GM18507 (cell line): Measurements from ENCODE around the gene OR51G1.
"Not testable (repeated sequence)": the region's sequence is repeated elsewhere in the genome, so short reads cannot be mapped to it uniquely, and the experiment has no call there.

Experiments
- DNase-seq: peaks from one replicate; pipeline ENCODE4 v3.0.0; 2011; ENCODE audit warnings: low read depth; ENCODE audit not compliant: insufficient read length; ENCODE audit errors: extremely low spot score
- FAIRE-seq: peaks from 2 replicates; lab custom pipeline; 2011; peaks lifted over from hg19 to GRCh38; lab: Jason Lieb, UNC

Gene OR51G1

GRCh38 chr11:4924239-4924638 is at the start of gene OR51G1:
OR51G1 (minus strand) TSS chr11:4924339; CDS start chr11:4924339, 0 bp downstream.
- no peak for DNase-seq
- FAIRE-seq, result no peak

DNA sequence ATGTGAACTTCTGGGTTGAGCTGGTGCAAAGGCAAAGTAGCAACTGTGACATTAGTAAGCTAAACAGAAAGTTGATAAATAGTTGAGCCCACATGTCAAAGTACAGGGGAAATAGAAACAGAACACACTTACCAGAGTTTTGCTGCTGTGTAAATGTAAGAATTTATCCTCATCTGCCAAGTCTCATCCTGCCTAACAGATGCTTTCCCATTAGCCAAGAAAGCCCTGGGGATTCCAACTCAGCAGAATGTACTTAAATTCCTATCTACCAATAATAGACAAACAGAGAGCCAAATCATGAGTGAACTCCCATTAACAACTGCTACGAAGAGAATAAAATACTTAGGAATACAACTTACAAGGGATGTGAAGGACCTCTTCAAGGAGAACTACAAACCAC is 38.7 kb upstream of the OR51G1 start:
- no peak for FAIRE-seq
- no peak for DNase-seq

DNA sequence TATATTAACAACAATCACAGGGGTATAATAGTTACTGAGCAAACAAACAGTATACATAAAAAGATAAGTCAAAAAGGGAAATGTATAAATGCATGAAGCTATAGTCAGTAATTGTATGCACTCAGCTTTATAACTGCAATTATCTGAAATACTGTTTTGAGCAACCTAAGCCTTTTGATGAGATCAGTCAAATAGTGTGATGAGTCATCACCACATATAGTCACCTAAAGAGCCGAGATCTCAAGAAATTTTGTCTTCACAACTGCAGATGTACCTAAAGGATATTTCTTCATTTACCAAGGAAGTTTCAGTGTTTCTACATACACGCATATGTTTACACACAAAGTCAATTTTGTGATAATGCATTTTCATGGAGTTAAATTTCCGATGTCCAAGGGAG is 36.7 kb upstream of the OR51G1 start:
- no peak for FAIRE-seq
- DNase-seq, result no peak

- DNase-seq (no peak), FAIRE-seq (no peak)
These were observed 33.3 kb upstream of the OR51G1 start for GRCh38 chr11:4957396-4957795.

- not testable (repeated sequence) for FAIRE-seq, DNase-seq
These were observed 31.5 kb upstream of the OR51G1 start, which contains the start of gene OR51A2 for GRCh38 chr11:4955613-4956012. OR51A2 (minus strand) TSS chr11:4955713; CDS start chr11:4955713, 0 bp downstream.

DNA sequence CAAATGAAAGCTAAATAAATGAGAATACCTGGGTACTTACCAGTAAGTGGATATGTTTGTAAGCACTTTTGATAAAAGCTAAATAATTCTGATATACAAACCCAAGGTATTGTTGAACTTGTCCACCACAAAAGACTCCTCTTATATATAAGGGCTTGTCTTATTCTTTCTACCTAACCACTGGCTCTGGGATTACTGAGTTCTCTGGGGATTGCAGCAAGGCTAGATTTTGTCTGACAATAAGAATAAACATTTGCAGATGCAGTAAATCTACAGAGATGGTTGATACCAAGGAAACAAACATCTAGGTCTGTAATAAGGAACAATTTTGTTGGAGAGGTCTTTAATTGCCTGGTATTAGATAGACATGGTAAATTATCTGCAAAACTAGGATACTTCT is 23.4 kb upstream of the OR51G1 start, which contains the start of gene OR51A4:
Gene OR51A4, minus strand, starts transcription at position 101 of the 400 bp plus-strand sequence. CDS start 505 bp downstream, outside the sequence.
- no peak for FAIRE-seq
- DNase-seq, result no peak

- DNase-seq (no peak), FAIRE-seq (no peak)
These were observed 12.6 kb upstream of the OR51G1 start for GRCh38 chr11:4936745-4937144.

DNA sequence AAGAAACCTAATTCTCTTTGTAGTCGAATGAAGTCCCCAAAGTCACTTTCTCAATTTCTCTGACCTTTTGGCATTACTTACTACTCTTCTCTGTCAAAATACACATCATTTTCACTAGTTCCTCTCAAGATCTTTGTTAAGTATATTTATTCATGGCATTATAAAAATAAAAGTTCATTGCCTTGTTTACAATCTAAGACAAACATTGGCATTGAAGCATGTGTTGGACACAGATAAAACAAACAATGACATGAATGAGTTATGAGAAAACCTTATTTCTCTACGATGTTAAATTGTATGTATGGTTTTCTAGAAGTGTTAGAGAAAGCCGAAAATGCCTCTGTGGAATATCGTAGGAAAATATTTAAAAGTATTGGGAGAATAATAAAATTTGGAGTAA is 8.6 kb upstream of the OR51G1 start:
- DNase-seq (no peak), FAIRE-seq (no peak)

DNA sequence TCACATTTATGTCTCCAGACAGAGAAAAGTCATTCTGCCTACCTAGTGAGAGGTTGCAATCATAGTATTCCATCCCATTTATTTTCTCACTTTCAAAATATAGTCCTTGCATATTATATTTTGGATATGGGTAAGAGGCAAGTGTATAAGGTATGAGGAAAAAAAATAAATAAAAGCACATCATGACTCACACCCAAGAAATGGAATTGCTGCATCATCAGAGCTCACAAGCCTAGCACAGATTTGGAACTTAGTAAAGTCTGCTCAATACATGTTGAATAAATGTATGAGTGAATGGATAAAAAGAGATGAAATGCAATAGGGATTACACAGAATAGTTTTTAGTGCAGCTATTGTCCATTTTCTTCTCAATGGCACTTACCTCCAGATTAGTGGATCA is 2.5 kb upstream of the OR51G1 start:
- no peak for DNase-seq
- no peak for FAIRE-seq

DNA sequence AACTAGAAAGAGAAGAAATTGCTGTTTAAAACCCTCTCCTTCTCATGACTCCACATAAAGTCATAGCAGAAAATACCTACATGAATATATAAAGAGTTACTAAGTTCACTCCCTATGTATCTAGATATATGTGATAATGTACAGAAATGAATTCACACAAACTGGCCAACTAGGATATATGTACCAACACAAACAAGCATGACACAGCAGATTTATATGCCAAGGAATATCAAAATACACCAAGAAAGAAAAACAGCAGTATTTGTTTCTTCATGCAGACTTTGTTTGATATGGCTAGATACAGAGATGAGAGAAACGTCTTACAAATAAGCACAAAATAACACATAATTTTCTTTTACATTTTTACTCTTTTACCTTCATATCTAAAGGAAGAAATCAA is 1.8 kb downstream of the OR51G1 start:
- FAIRE-seq, result no peak
- no peak for DNase-seq

- no peak for DNase-seq
- FAIRE-seq, result no peak
These were observed 2.3 kb downstream of the OR51G1 start for GRCh38 chr11:4921796-4922195.

GRCh38 chr11:4919250-4919649 is 4.9 kb downstream of the OR51G1 start, which contains the start of gene OR51G2:
OR51G2 (minus strand) TSS chr11:4919350; CDS start chr11:4915663, 3,687 bp downstream.
- DNase-seq (no peak), FAIRE-seq (no peak)

- no peak for DNase-seq
- FAIRE-seq, result no peak
These were observed 7.6 kb downstream of the OR51G1 start for GRCh38 chr11:4916581-4916980.

DNA sequence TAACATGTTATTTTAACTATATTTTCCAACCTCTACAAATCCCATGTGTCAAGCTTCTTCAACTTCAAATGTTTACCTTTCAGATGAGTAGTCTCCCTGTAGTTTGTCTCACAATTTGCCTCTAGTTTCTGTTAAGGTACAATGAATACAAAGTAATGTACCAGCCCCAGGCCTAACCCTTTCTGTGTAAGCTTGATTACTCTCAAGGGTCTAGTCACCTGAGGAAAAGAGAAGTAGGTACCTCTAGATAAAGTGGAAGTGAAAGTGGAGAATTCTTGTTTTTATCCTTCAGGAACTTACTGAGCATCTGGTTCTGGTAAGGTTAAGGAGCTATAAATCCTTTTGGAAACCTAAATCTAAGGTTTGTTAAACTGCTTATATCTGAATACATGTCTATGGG is 20.7 kb downstream of the OR51G1 start, which contains the start of gene OR51A7:
Gene OR51A7, plus strand, starts transcription at position 300 of the 400 bp plus-strand sequence. CDS start 3,587 bp downstream, outside the sequence.
- FAIRE-seq (no peak), DNase-seq (no peak)

DNA sequence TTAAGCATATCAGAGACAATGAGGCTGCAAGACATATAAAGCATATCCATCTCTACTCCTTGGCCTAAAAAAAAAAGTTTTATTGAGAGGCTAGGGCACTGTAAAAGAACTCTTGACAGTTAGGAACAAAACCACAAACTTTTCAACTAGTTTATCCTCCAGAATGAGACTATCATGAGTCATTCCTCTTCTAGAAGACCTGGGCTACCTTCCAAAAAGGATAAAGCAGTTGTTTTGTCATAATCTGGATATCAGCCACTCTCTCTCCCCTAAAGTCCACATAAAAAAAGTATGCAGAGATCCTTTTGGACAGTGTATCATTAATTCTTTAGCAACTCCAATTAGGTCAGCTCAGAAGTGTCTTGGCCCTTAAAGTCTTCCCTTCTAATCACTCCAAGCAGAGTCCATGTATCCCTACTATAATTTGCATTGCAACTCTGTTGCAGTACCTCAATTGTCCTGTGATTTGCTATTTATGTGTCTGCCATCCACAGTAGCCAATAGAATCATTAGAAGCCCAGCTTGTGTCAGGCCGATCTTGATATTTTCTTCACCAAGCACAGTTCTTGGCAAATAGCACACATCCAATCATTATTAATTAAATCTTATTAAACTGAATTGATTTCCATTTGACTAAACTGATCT is 32.0 kb downstream of the OR51G1 start:
- no peak for DNase-seq
- no peak for FAIRE-seq

DNA sequence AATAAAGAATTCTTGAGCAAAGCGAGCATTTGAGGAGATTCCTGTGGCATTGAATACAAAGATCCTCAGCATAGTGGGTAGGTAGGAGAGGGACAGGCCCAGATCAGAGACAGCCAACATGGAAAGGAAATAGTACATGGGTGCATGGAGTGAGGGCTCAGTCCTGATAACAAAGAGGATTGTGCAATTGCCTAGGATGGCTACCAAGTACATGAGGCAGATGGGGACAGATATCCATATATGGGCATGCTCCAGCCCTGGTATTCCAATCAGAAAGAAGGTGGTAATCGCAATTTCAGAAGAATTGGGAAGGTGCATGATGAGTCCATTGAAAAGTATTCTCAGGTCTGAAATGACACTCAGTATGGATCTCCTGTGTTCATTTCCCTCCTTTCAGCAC is 33.9 kb downstream of the OR51G1 start:
- no peak for DNase-seq
- no peak for FAIRE-seq

DNA sequence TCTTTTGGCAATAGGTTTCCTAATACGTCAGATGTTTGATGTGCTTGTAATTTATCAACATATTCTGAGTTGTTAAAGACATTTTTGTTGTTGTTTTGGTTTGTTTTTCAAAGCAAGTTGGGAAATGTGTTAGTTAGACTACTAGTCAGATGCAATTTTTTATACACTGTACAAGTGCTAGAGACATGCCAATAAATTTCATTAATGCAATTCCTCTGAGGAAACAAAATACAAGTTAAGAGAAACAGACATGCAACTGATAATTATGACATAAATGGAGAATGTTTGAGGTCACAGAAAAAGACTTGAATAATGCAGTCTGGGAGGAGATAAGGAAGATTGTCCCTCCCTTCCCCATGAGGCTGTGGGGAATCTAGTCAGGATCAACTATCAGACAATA is 36.5 kb downstream of the OR51G1 start:
- DNase-seq, result no peak
- no peak for FAIRE-seq

DNA sequence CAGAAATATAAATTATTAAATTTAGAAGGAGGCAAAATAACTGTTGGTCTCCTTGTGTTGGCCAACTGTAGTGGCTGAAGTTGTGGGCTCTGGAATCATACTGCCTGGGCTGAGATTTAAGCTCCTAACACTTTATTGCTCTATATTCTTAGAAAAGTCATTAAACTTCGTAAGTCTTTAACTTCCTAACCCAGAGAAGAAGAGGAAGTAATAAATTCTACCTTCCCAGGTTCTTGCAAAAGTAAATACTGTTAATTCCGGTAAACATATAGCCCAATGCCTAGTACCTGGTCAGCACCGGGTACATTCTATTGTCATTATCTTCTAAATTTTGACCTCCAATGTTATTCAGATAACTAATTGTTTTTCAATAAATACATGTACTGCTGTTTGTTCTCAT is 38.0 kb downstream of the OR51G1 start:
- DNase-seq, result no peak
- FAIRE-seq, result no peak

- DNase-seq, result no peak
These were observed 39.8 kb downstream of the OR51G1 start for GRCh38 chr11:4884361-4884760.

GRCh38 chr11:4882543-4882942 is 41.6 kb downstream of the OR51G1 start:
- DNase-seq, result no peak
- no peak for FAIRE-seq

More at GRCh38 chr11:4884361-4884760, 39.8 kb downstream of the OR51G1 start:
- no peak for FAIRE-seq

DNA sequence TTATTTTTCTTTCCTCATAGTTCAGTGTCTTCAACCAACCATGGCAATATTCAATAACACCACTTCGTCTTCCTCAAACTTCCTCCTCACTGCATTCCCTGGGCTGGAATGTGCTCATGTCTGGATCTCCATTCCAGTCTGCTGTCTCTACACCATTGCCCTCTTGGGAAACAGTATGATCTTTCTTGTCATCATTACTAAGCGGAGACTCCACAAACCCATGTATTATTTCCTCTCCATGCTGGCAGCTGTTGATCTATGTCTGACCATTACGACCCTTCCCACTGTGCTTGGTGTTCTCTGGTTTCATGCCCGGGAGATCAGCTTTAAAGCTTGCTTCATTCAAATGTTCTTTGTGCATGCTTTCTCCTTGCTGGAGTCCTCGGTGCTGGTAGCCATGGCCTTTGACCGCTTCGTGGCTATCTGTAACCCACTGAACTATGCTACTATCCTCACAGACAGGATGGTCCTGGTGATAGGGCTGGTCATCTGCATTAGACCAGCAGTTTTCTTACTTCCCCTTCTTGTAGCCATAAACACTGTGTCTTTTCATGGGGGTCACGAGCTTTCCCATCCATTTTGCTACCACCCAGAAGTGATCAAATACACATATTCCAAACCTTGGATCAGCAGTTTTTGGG is 42.2 kb downstream of the OR51G1 start, which contains the start of gene OR51T1:
Gene OR51T1, plus strand, starts transcription at position 41 of the 641 bp plus-strand sequence. Its CDS starts 0 bp downstream, at position 41.
- FAIRE-seq (no peak), DNase-seq (no peak)
